Gastrocnemius medialis (tissue), 4 donors: ENCODE measurements around the gene GAP43. TPM values are rescaled to one million over a fixed set of nuclear protein-coding genes. Genes with fewer than 3 reads are reported as not detected.
"Not testable (repeated sequence)": the region's sequence is repeated elsewhere in the genome, so short reads cannot be mapped to it uniquely, and the experiment has no call there.

Experiments
- ATAC-seq, 2 donors: fragments of 150-250 bp; one replicate each; pipeline ENCODE4 v1.9.1; 2016
- DNase-seq, 2 donors: peaks; one replicate each; pipeline ENCODE4 v3.0.0-alpha.2; 2019
- H3K27ac ChIP-seq, 4 donors: fragments of 200-600 bp; sonication (generic); 1 replicate in 1 of 4; 2 replicates in 3 of 4; pipeline ENCODE4 v1.5.1; 2016 to 2018; ENCODE audit warnings: mild to moderate bottlenecking in 2 of 4, moderate library complexity in 1 of 4
- H3K27me3 ChIP-seq, 3 donors: fragments of 200-600 bp; sonication (generic) in 2 of 3; 1 replicate in 1 of 3; 2 replicates in 2 of 3; pipeline versions ENCODE4 v1.5.1 to v1.6.0; 2016 to 2019; ENCODE audit warnings: mild to moderate bottlenecking in 1 of 3, moderate library complexity in 1 of 3
- H3K36me3 ChIP-seq, 2 donors: fragments of 200-600 bp; sonication (generic) in 1 of 2; one replicate each; pipeline ENCODE4 v1.5.1; 2017 to 2018
- H3K4me1 ChIP-seq, 2 donors: fragments of 200-600 bp; sonication (generic) in 1 of 2; one replicate each; pipeline ENCODE4 v1.5.1; 2016 to 2017; ENCODE audit warnings: mild to moderate bottlenecking in 2 of 2
- H3K4me3 ChIP-seq, 4 donors: fragments of 200-600 bp; sonication (generic) in 3 of 4; 1 replicate in 1 of 4; 2 replicates in 3 of 4; pipeline ENCODE4 v1.5.1; 2016 to 2019; ENCODE audit warnings: mild to moderate bottlenecking in 2 of 4
- H3K9me3 ChIP-seq, 3 donors: fragments of 200-600 bp; sonication (generic) in 2 of 3; 1 replicate in 1 of 3; 2 replicates in 2 of 3; pipeline ENCODE4 v1.5.1; 2016 to 2019
- POLR2A ChIP-seq, 2 donors: fragments of 450-650 bp; IDR thresholded peaks; one replicate each; pipeline ENCODE4 v1.6.1; 2017; ENCODE audit warnings: antibody characterized with exemption in 2 of 2, mild to moderate bottlenecking in 2 of 2, moderate library complexity in 2 of 2
- in situ Hi-C, 4 donors: fragments of 200-750 bp; cut with MboI; loops; one replicate each; pipeline versions ENCODE4 v1.15.0 to v1.8.0; 2017; ENCODE audit warnings: low sequenced_read_pairs in 4 of 4
- intact Hi-C: fragments of 100-400 bp; cut with DNase I; formaldehyde crosslinking; loops from one replicate; pipeline ENCODE4 v1.15.1; 2023; ENCODE audit warnings: low total_unique reads
- total RNA-seq, 4 donors: library from RNA; depleted of rRNA; stranded (reverse); fragments of >200 nt; gene quantifications; one replicate each; pipeline versions ENCODE4 v1.1.0 to v1.2.3, GENCODE V29; 2016
- TF ChIP-seq, protein P1 (sequence below), 5 experiments: fragments of 450-650 bp in 3 of 5; fragments of 200-600 bp in 2 of 5; sonication (generic) in 2 of 5; IDR thresholded peaks in 4 of 5; conservative IDR thresholded peaks in 1 of 5; 1 replicate in 4 of 5; 2 replicates in 1 of 5; pipeline ENCODE4 v1.5.1; 2016 to 2019; ENCODE audit warnings: antibody characterized with exemption in 5 of 5, mild to moderate bottlenecking in 3 of 5, moderate library complexity in 3 of 5

The GAP43 gene
- total RNA-seq, 4 donors from 2014 or later, result 0.20 TPM; not detected in 3

DNA sequence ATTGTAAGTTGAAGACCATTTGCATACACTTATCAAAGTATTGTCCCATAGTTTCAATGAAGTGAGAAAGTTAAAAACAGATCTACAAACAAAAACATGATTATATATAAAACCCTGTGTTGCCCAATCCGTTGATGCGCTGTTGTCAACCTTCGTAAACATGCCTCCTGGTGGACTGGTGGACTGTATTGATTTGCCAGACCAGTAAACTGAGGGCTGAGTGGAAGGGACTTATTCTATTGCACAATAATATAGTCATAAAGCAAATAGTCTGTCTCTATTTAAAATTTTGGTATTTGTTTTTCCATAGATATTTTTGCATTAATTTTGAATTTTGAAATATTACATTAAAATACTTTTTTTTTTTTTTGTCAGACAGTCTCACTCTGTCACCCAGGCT lies 102.5 kb downstream of the GAP43 start:
- intact Hi-C loops (no loop called here), in situ Hi-C loops (no loop called here)
- H3K9me3 ChIP-seq, result no peaks in the 10 kb centered on the region
- no peak for DNase-seq
- ATAC-seq, result no peak
- H3K4me3 ChIP-seq, result no peak overlapping the region
- no peaks in the 10 kb centered on the region for H3K36me3 ChIP-seq
- H3K27ac ChIP-seq, result no peak overlapping the region
- no peaks in the 10 kb centered on the region for H3K27me3 ChIP-seq
- TF ChIP-seq, protein P1, sequence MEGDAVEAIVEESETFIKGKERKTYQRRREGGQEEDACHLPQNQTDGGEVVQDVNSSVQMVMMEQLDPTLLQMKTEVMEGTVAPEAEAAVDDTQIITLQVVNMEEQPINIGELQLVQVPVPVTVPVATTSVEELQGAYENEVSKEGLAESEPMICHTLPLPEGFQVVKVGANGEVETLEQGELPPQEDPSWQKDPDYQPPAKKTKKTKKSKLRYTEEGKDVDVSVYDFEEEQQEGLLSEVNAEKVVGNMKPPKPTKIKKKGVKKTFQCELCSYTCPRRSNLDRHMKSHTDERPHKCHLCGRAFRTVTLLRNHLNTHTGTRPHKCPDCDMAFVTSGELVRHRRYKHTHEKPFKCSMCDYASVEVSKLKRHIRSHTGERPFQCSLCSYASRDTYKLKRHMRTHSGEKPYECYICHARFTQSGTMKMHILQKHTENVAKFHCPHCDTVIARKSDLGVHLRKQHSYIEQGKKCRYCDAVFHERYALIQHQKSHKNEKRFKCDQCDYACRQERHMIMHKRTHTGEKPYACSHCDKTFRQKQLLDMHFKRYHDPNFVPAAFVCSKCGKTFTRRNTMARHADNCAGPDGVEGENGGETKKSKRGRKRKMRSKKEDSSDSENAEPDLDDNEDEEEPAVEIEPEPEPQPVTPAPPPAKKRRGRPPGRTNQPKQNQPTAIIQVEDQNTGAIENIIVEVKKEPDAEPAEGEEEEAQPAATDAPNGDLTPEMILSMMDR (IDR thresholded peaks at IDR 0.05 in 4 of 5, conservative IDR thresholded peaks at IDR 0.05 in 1 of 5), result no peak
- H3K4me1 ChIP-seq, result no peaks in the 10 kb centered on the region

DNA sequence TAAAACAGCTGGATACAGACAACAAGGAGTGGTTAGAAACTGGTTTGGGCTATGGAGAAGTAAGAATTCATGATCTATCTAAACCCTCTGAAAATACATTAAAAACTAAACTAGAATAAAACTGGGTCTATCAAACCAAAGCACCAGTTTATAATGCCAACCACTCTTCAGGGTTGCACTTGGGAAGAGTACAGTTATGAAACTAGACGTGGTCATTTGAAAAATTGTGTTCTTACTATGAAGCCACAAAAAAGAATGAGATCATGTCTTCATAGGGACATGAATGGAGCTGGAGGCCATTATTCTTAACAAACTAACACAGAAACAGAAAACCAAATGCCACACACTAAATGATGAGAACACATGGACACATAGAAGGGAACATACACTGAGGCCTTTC lies 103.8 kb downstream of the GAP43 start:
- Histone ChIP-seq H3K27me3 (no peaks in the 10 kb centered on the region), H3K9me3 (no peaks in the 10 kb centered on the region), H3K27ac (no peak overlapping the region), H3K4me3 (no peak overlapping the region), H3K36me3 (no peaks in the 10 kb centered on the region), H3K4me1 (no peaks in the 10 kb centered on the region)
- intact Hi-C loops, result no loop called here
- DNase-seq (no peak), ATAC-seq (no peak)
- TF ChIP-seq, protein P1 (IDR thresholded peaks at IDR 0.05 in 4 of 5, conservative IDR thresholded peaks at IDR 0.05 in 1 of 5), result no peak
- TF ChIP-seq POLR2A (IDR thresholded peaks at IDR 0.05), result no peak
- in situ Hi-C loops, result no loop called here

DNA sequence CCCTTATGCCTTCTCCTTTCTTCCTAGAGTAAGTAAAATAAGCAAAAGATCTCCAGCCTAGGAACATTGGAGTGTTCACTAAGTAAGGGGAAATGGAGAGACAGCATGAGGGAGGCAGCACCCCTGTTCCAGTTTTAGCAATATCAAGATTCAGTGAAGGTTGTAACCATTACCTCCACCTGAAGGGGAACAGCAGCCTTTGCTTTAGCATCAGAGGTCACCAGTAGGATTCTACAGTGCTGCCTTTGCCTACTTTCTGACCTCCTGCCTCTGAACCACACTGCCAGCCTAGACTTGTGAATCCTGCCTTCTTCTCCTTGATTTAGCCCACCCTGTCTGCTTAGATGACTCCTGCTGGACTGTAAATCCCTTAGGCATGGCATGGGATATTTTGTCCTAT lies 104.7 kb downstream of the GAP43 start:
- no peak for DNase-seq
- H3K27me3 ChIP-seq, result no peaks in the 10 kb centered on the region
- no peaks in the 10 kb centered on the region for H3K36me3 ChIP-seq
- no peaks in the 10 kb centered on the region for H3K9me3 ChIP-seq
- in situ Hi-C loops, result no loop called here
- H3K4me3 ChIP-seq, result no peak overlapping the region
- ATAC-seq, result no peak
- H3K27ac ChIP-seq, result no peak overlapping the region
- TF ChIP-seq POLR2A (IDR thresholded peaks at IDR 0.05), result no peak
- TF ChIP-seq, protein P1 (IDR thresholded peaks at IDR 0.05 in 4 of 5, conservative IDR thresholded peaks at IDR 0.05 in 1 of 5), result no peak
- intact Hi-C loops, result no loop called here
- no peaks in the 10 kb centered on the region for H3K4me1 ChIP-seq

DNA sequence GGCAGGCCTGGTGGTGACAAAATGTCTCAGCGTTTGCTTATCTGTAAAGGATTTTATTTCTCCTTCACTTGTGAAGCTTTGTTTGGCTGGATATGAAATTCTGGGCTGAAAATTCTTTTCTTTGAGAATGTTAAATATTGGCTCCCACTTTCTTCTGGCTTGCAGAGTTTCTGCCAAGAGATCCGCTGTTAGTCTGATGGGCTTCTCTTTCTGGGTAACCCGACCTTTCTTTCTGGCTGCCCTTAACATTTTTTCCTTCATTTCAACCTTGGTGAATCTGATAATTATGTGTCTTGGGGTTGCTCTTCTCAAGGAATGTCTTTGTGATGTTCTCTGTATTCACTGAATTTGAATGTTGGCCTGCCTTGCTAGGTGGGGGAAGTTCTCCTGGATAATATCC lies 113.0 kb downstream of the GAP43 start:
- H3K36me3 ChIP-seq, H3K4me3 ChIP-seq, intact Hi-C loops, H3K27ac ChIP-seq, ATAC-seq, H3K9me3 ChIP-seq, in situ Hi-C loops, H3K4me1 ChIP-seq, DNase-seq, H3K27me3 ChIP-seq: not testable (repeated sequence)

DNA sequence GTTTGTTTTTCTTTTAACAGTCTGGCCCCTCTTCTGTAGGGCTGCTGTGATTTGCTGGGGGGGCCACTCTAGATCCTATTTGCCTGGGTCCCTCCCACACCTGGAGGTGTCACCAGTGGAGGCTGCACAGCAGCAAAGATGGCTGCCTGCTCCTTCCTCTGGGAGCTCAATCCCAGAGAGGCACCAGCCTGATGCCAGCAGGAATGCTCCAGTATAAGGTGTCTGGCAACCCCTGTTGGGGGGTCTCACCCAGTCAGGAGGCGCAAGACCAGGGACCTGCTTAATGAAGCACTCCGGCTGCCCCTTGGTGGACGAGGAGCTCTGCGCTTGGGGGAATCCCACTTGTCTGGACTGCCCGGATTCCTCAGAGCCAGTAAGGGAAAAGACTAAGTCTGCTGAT lies 118.3 kb downstream of the GAP43 start:
- no peak for ATAC-seq
- no peaks in the 10 kb centered on the region for H3K27me3 ChIP-seq
- no peaks in the 10 kb centered on the region for H3K9me3 ChIP-seq
- no peaks in the 10 kb centered on the region for H3K4me1 ChIP-seq
- in situ Hi-C loops (no loop called here), intact Hi-C loops (no loop called here)
- no peak for DNase-seq
- no peaks in the 10 kb centered on the region for H3K36me3 ChIP-seq
- TF ChIP-seq, protein P1 (IDR thresholded peaks at IDR 0.05 in 4 of 5, conservative IDR thresholded peaks at IDR 0.05 in 1 of 5), result no peak
- TF ChIP-seq POLR2A (IDR thresholded peaks at IDR 0.05), result no peak
- H3K27ac ChIP-seq, result no peak overlapping the region
- no peak overlapping the region for H3K4me3 ChIP-seq

DNA sequence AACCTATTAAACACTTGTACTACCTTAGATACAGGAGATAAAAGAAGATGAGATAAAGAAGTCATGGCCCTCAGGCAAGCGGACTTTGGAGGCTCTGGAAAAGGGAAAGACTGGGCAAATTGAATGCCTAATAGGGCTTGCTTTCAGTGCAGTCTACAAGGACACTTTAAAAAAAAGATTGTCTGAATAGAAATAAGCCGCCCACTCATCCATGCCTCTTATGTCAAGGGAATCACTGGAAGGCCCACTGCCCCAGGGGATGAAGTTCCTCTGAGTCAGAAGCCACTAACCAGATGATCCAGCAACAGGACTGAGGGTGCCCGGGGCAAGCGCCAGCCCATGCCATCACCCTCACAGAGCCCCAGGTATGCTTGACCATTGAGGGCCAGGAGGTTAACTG lies 121.2 kb downstream of the GAP43 start:
- H3K9me3 ChIP-seq, ATAC-seq, H3K36me3 ChIP-seq, H3K27ac ChIP-seq, DNase-seq, H3K27me3 ChIP-seq, H3K4me3 ChIP-seq, H3K4me1 ChIP-seq, intact Hi-C loops, in situ Hi-C loops: not testable (repeated sequence)

DNA sequence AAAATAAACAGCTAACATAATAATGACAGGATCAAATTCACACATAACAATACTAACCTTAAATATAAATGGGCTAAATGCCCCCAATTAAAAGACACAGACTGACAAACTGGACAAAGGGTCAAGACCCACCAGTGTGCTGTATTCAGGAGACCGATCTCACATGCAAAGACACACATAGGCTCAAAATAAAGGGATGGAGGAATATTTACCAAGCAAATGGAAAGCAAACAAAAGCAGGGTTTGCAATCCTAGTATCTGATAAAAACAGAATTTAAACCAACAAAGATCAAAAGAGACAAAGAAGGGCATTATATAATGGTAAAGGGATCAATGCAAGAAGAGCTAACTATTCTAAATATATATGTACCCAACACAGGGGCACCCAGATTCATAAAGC lies 129.7 kb downstream of the GAP43 start:
- ATAC-seq, DNase-seq, H3K36me3 ChIP-seq, H3K27ac ChIP-seq, H3K27me3 ChIP-seq, H3K4me1 ChIP-seq, intact Hi-C loops, H3K4me3 ChIP-seq, in situ Hi-C loops, H3K9me3 ChIP-seq: not testable (repeated sequence)
